ENCODE data around the gene KCNJ4.

The KCNJ4 gene

GRCh38 chr22:38417252-38418060, 37.5 kb downstream of the KCNJ4 start:
- Histone ChIP-seq H3K4me3 (no peak overlapping the region), H3K27ac (no peak overlapping the region)
- peak; percentile 57 for DNase-seq (ENCODE audit: low spot score)
- TF ChIP-seq CTCF (IDR thresholded peaks at IDR 0.05) = no peak

GRCh38 chr22:38416621-38417251, 38.3 kb downstream of the KCNJ4 start:
- Histone ChIP-seq H3K4me3 (no peak overlapping the region), H3K27ac (no peak overlapping the region)
- DNase-seq (ENCODE audit: low spot score) = peak; percentile 58
- no peak for TF ChIP-seq CTCF (IDR thresholded peaks at IDR 0.05)

- no peak for TF ChIP-seq CTCF (IDR thresholded peaks at IDR 0.05)
- no peak overlapping the region for H3K4me3 ChIP-seq
- H3K27ac ChIP-seq = no peak overlapping the region
- DNase-seq (ENCODE audit: low spot score) = peak; percentile 50
Measured at GRCh38 chr22:38415561-38416321, 39.3 kb downstream of the KCNJ4 start.

- DNase-seq (ENCODE audit: low spot score) = peak; percentile 68
- no peak for TF ChIP-seq CTCF (IDR thresholded peaks at IDR 0.05)
- H3K27ac ChIP-seq = no peak overlapping the region
- no peak overlapping the region for H3K4me3 ChIP-seq
Measured at GRCh38 chr22:38415046-38415445, 40.0 kb downstream of the KCNJ4 start.

- TF ChIP-seq CTCF (IDR thresholded peaks at IDR 0.05) = no peak
- no peak for DNase-seq (ENCODE audit: low spot score)
- H3K27ac ChIP-seq = no peak overlapping the region
- no peak overlapping the region for H3K4me3 ChIP-seq
Measured at GRCh38 chr22:38414009-38414395, 41.0 kb downstream of the KCNJ4 start.

- H3K27ac ChIP-seq = no peak overlapping the region
- no peak for TF ChIP-seq CTCF (IDR thresholded peaks at IDR 0.05)
- DNase-seq (ENCODE audit: low spot score) = peak; percentile 59
- H3K4me3 ChIP-seq = peak overlapping the region; percentile 58
Measured at GRCh38 chr22:38413085-38414008, 41.7 kb downstream of the KCNJ4 start.
